Stimulated activated CD8-positive, alpha-beta memory T cell treated with anti-CD3 and anti-CD28 coated beads, Interleukin-12 subunit alpha, Interleukin-12 subunit beta, amount 100 ng/mL, for 1 hour (primary cell): ENCODE results near the gene LINGO1.
A peak's percentile ranks its signal among the peaks of the same experiment; 100 is the strongest.

Experiments used
- DNase-seq: peaks from one replicate; pipeline ENCODE4 v3.0.0-alpha.2; 2020; ENCODE audit warnings: low read depth

LINGO1 gene

DNA sequence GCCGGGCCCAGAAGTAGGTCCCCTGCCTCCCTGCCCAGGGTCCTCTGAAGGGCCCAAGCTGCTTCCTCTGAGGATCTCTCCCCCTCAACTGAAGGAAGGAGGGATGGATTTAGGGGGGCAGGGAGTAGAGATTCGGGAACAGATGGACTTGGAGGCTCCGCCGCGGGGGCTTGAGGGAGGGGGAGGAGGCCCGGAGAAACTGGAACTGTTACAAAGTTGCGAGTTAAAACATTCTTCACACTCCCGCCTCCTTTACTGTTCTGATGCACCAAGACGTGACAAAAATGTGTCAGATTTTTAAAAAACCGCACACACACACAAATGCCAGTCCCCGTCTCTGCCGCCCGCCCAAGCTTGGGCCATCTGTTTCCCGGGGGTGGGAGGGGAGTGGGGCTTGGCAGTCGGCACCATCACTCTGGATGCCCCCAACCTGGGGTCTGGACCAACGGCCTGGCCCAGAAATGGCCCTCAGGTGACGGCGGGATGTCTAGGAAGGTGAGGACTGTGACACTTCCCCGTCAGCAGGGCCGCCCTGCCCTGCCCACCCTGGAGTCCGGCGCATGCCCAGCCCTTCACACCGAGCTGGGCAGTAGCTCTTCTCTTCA, 25.0 kb upstream of the LINGO1 start:
- no peak for DNase-seq

GRCh38 chr15:77656294-77656693, 23.6 kb upstream of the LINGO1 start:
- DNase-seq, result no peak

GRCh38 chr15:77654975-77655374, 22.3 kb upstream of the LINGO1 start:
- no peak for DNase-seq

- no peak for DNase-seq
These were observed 21.2 kb upstream of the LINGO1 start for GRCh38 chr15:77653832-77654480.

DNA sequence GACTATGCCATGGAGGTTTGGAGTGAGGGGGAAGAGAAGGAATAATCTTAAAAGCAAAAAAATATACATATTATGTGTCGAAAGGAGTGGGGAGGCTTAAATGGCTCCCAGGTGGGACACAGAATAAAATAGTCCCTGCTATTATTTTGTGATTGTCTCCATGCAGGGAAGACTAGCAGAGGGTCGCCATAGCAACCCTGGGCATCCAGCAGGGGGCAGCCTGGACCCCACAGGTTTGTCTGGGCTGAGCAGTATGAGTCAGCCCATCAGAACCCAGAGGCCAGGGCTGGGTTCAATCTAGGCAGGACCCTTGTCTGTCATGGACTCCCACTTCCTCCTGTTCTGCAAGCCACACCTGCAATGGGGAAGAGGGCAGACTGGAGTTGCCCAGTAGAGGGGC, 17.6 kb upstream of the LINGO1 start:
- no peak for DNase-seq

GRCh38 chr15:77649610-77650009, 16.9 kb upstream of the LINGO1 start:
- no peak for DNase-seq

DNA sequence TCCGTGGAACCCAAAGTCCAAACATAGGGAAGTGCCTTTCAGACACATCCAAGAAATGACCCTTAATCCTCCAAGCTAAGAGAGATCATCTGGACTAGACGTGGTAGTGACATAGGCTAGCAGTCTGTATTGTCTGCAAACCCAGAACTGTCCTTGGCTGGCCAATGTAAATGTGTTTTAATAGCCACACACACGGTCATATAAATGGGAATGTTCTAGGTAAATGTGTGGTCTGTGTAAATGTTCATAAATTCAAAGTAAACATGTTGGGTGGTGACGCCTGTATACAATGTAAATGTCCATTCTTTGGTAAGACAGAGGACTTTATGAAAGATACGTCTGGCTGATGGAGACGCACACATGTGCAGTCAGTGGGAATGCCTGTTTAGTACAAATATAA, 16.3 kb upstream of the LINGO1 start:
- DNase-seq, result no peak

GRCh38 chr15:77647961-77648360, 15.2 kb upstream of the LINGO1 start:
- no peak for DNase-seq

DNA sequence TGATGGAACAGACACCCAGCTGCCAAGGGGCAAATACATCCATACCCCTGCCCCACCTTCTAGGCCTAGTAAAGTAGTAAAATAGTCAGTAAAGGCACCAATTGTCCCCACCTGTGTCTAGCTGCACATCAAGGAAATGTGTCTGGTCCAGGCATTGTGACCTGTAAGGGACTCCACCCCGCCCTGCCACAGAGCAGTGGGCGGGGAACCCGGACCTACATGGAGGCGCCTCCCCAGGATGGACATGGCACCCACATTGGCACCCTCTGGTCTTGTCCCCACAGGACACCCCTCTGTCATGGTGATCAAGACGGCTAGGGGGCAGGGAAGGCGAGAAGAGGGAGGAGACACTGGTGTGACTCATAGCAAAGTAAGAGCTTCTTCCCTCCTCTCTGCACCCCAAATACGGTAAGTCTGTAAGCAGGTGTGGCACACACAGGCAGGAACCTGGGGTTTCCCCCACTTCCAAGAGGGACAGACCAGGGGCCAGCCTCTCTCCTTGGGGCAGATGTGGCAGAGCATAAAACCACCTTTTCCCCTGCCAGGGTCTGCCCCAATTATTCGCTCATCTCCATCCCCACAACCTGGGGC, 13.5 kb upstream of the LINGO1 start:
- DNase-seq, result no peak

- no peak for DNase-seq
These were observed 12.9 kb upstream of the LINGO1 start for GRCh38 chr15:77645602-77646001.

- no peak for DNase-seq
These were observed 12.0 kb upstream of the LINGO1 start for GRCh38 chr15:77644543-77645247.

DNA sequence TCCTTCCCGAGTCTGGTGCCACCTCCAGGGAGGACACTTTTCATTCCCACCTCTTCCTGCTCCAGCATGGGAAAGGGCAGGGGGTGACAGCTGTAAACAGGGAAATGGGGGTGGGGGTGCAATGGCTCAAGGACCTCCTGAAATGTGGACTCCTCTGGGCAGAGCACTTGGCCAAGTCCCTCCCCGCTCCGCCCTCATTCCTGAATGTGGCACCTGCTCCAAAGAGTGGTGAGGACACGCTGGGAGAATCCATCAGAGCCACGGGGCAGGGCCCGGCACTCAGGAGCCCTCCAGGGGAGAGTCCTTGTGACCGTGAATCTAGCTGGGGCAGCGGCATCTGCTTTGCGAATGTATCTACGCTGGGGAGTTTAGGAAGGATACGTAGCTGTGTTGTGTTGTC, 11.1 kb upstream of the LINGO1 start:
- DNase-seq, result no peak

DNA sequence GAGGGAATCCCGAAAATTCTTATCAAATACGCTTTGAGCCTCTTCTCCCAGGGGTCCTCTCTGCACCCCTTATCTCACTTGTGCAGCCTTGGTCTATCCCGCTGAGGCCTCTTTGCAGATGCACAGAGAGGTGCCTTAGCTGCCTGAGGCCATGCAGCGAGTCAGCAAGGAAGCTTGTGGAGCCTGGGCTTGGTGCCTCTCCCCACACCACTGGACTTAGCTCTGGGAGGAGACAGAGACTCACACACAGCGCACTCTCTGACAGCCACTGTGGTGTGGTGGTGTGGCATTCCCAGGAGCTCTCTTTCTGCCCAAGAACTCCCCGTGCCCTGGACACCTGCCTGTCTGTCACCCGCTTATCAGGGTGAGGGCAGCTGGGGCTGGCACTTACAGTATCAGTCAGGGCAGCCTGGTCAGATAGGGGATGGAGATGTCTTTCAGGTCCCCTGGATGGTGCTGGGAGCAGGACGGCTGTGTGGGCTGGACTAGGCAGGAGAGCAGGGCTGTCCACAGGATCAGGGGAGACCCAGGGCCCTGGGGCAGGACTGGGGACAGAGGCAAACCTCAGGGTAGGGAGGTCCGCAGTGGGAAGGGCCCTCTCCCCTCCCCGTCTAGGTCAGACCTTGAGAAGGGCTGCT, 10.2 kb upstream of the LINGO1 start:
- no peak for DNase-seq

- DNase-seq, result no peak
These were observed 9.3 kb upstream of the LINGO1 start for GRCh38 chr15:77641999-77642398.

DNA sequence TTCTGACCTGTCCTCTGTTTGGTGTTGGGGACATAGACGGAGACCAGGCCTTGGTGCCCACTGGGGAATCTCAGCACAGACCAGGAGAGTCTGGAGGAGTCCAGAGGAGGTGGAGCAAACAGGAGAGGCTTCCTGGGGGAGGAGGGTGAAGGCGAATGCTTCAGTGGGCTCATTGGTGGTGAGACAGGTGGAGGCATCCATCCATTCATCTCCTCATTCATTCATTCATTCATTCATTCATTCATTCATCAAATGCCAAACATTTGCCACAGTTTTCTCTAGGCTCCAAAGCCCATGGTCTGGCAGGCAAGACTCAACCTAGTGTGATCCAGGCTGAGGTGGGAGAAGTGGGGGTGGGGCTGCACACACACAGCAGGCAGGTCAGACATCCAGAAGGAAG, 7.9 kb upstream of the LINGO1 start:
- DNase-seq, result no peak

DNA sequence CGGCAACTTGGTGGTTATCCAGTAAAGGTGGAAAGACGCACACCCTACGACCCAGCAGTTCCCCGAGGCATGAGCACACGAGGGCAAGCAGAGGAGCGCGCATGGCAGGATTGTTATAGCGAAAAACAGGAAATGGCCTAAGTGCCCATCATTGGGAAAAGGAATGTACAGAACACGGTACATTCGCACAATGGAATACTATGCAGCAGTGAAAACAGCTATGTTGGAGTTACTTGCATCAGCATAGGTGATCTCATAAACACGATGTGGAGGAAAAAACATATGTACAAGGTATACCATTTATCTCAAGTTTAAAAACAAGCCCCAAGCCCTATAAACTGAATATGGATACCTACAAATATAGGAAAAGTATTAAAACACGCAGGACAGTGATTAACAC, 6.7 kb upstream of the LINGO1 start:
- DNase-seq, result no peak

- no peak for DNase-seq
These were observed 5.4 kb upstream of the LINGO1 start for GRCh38 chr15:77637851-77638692.

GRCh38 chr15:77636209-77636608, 3.5 kb upstream of the LINGO1 start:
- DNase-seq, result no peak

GRCh38 chr15:77634266-77634962, 1.7 kb upstream of the LINGO1 start:
- DNase-seq, result peak; percentile 15

DNA sequence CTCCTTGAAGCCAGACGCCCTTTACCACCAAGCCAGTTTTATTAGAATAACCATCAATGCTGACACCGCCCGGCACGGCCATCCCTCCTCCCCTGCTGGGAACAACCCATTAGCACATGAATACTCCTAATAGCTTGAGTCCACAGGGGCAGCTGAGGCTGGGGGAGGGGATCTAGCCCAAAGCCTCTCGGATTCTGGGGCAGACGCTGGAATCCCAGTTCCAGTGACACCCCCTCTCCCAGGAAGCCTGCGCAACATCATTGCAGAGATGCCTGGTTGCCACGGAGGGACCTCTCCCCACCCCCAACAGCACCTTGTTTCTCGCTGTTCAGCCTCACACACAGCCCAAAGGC, 1.2 kb upstream of the LINGO1 start:
- no peak for DNase-seq
